IMR-90 (cell line): ENCODE data around the gene DGAT2. TPM values are rescaled to one million over a fixed set of nuclear protein-coding genes. Genes with fewer than 3 reads are reported as not detected.

ENCODE experiments used
- ATAC-seq: fragments of 200-7000 bp; cut with Tn5 transposase; 2 replicates; pipeline ENCODE4 v1.9.1; 2020; ENCODE audit warnings: low read depth, mild to moderate bottlenecking, moderate library complexity
- BruUV-seq: library from RNA; stranded (reverse); fragments of 400-500 nt; replicated peaks from 2 replicates; lab custom pipeline; 2021; lab: Mats Ljungman, UMichigan
- CTCF ChIA-PET: fragments of 300-600 bp; formaldehyde crosslinking; extraction: SDS; loops from one replicate; lab custom pipeline; 2021; ENCODE audit warnings: antibody characterized with exemption; lab: Yijun Ruan, JAX
- POLR2A ChIA-PET: fragments of 300-600 bp; sonication (Branson Sonifier 250); formaldehyde crosslinking; loops from one replicate; lab custom pipeline; 2022; ENCODE audit warnings: antibody characterized with exemption; ENCODE audit not compliant: unreplicated experiment; lab: Charles Lee
- DNase-seq: peaks from one replicate; pipeline ENCODE4 v3.0.0; 2013
- H2AFZ ChIP-seq: replicated peaks from 2 replicates; pipeline ENCODE3; 2013; ENCODE audit warnings: low read length, mild to moderate bottlenecking; ENCODE audit not compliant: poor library complexity
- H2AK5ac ChIP-seq: 2 replicates; pipeline ENCODE4 v1.6.1; 2013; ENCODE audit warnings: low read depth, low read length, inconsistent platforms
- H2AK9ac ChIP-seq: replicated peaks from 2 replicates; pipeline ENCODE3; 2013; ENCODE audit warnings: mild to moderate bottlenecking, low read depth, low read length, moderate library complexity; ENCODE audit not compliant: poor library complexity
- H2BK120ac ChIP-seq: 2 replicates; pipeline ENCODE4 v1.6.1; 2013; ENCODE audit warnings: low read depth, low read length, inconsistent platforms
- H2BK15ac ChIP-seq: 3 replicates; pipeline ENCODE4 v1.6.1; 2013; ENCODE audit warnings: low read depth, low read length, inconsistent platforms
- H2BK20ac ChIP-seq: 2 replicates; pipeline ENCODE4 v1.6.1; 2013; ENCODE audit warnings: low read depth, mild to moderate bottlenecking, inconsistent platforms, low read length, moderate library complexity
- H2BK5ac ChIP-seq: 2 replicates; pipeline ENCODE4 v1.6.1; 2013; ENCODE audit warnings: mild to moderate bottlenecking, low read depth, low read length, inconsistent platforms; ENCODE audit not compliant: poor library complexity, severe bottlenecking
- H3K14ac ChIP-seq: replicated peaks from 2 replicates; pipeline ENCODE4 v1.6.1; 2013; ENCODE audit warnings: low read depth, low read length, inconsistent platforms
- H3K18ac ChIP-seq: 2 replicates; pipeline ENCODE4 v1.6.1; 2013; ENCODE audit warnings: low read depth, low read length, control low read depth
- H3K23ac ChIP-seq: 2 replicates; pipeline ENCODE4 v1.6.1; 2013; ENCODE audit warnings: low read depth, low read length, inconsistent platforms
- H3K27ac ChIP-seq: 2 replicates; pipeline ENCODE4 v1.5.1; 2013; ENCODE audit warnings: mild to moderate bottlenecking, control low read depth, low read length; ENCODE audit not compliant: insufficient read depth
- H3K27me3 ChIP-seq: 2 replicates; pipeline ENCODE4 v1.6.1; 2013; ENCODE audit warnings: low read length; ENCODE audit not compliant: control insufficient read depth, insufficient read depth
- H3K36me3 ChIP-seq: 2 replicates; pipeline ENCODE4 v1.6.1; 2013; ENCODE audit warnings: low read length, mixed read lengths; ENCODE audit not compliant: control insufficient read depth, insufficient read depth
- H3K4ac ChIP-seq: 2 replicates; pipeline ENCODE4 v1.6.1; 2013; ENCODE audit warnings: low read depth, low read length, inconsistent platforms
- H3K4me1 ChIP-seq: 2 replicates; pipeline ENCODE4 v1.6.1; 2013; ENCODE audit warnings: low read length, mixed read lengths; ENCODE audit not compliant: control insufficient read depth, insufficient read depth
- H3K4me2 ChIP-seq: 2 replicates; pipeline ENCODE4 v1.6.1; 2013; ENCODE audit warnings: low read depth, mild to moderate bottlenecking, control low read depth, low read length, moderate library complexity
- H3K4me3 ChIP-seq: 2 replicates; pipeline ENCODE4 v1.5.1; 2013; ENCODE audit warnings: low read depth, mild to moderate bottlenecking, control low read depth, low read length, moderate library complexity; ENCODE audit not compliant: insufficient read depth
- H3K56ac ChIP-seq: 2 replicates; pipeline ENCODE4 v1.6.1; 2013; ENCODE audit warnings: low read length, inconsistent platforms; ENCODE audit not compliant: insufficient read depth; ENCODE audit errors: extremely low read depth
- H3K79me1 ChIP-seq, 2 experiments: 2 replicates each; pipeline ENCODE4 v1.6.1; 2013; ENCODE audit warnings: low read length in 2 of 2, inconsistent platforms in 1 of 2, low read depth in 1 of 2
- H3K9ac ChIP-seq: 2 replicates; pipeline ENCODE4 v1.6.1; 2013; ENCODE audit warnings: low read depth, low read length, control low read depth
- H3K9me1 ChIP-seq: 2 replicates; pipeline ENCODE4 v1.6.1; 2013; ENCODE audit warnings: low read length, inconsistent platforms; ENCODE audit not compliant: insufficient read depth
- H3K9me3 ChIP-seq: 2 replicates; pipeline ENCODE4 v1.6.1; 2013; ENCODE audit warnings: low read length; ENCODE audit not compliant: control insufficient read depth, insufficient read depth
- H4K20me1 ChIP-seq: 2 replicates; pipeline ENCODE4 v1.6.1; 2013; ENCODE audit warnings: low read length, inconsistent platforms; ENCODE audit not compliant: insufficient read depth
- H4K5ac ChIP-seq: 2 replicates; pipeline ENCODE4 v1.6.1; 2013; ENCODE audit warnings: mild to moderate bottlenecking, low read depth, low read length, control low read depth
- H4K8ac ChIP-seq, 2 experiments: 2 replicates each; pipeline ENCODE4 v1.6.1; 2013; ENCODE audit warnings: low read depth in 2 of 2, low read length in 2 of 2, control low read depth in 1 of 2, inconsistent platforms in 1 of 2
- H4K91ac ChIP-seq: 2 replicates; pipeline ENCODE4 v1.6.1; 2013; ENCODE audit warnings: low read depth, low read length, inconsistent platforms; ENCODE audit not compliant: insufficient read depth
- BHLHE40 ChIP-seq: fragments of 150-350 bp; IDR thresholded peaks from 2 replicates; pipeline ENCODE4 v1.6.1; 2016; ENCODE audit warnings: mild to moderate bottlenecking, low read depth, low read length
- CEBPB ChIP-seq: IDR thresholded peaks from 2 replicates; pipeline ENCODE4 v1.6.1; 2012; ENCODE audit warnings: low read depth, low read length, improper control_type of control experiment
- CHD1 ChIP-seq: IDR thresholded peaks from 2 replicates; pipeline ENCODE4 v1.6.1; 2012; ENCODE audit warnings: low read depth, low read length, improper control_type of control experiment
- FOS ChIP-seq: fragments of 150-350 bp; IDR thresholded peaks from 2 replicates; pipeline ENCODE4 v1.6.1; 2016; ENCODE audit warnings: low read depth, low read length
- MAFK ChIP-seq: IDR thresholded peaks from 2 replicates; pipeline ENCODE4 v1.6.1; 2012; ENCODE audit warnings: low read depth, low read length, improper control_type of control experiment
- MAZ ChIP-seq: IDR thresholded peaks from 2 replicates; pipeline ENCODE4 v1.6.1; 2012; ENCODE audit warnings: low read depth, mild to moderate bottlenecking, low read length, improper control_type of control experiment, moderate library complexity, borderline replicate concordance
- MXI1 ChIP-seq: IDR thresholded peaks from 2 replicates; pipeline ENCODE4 v1.6.1; 2012; ENCODE audit warnings: low read depth, mild to moderate bottlenecking, low read length, moderate library complexity, borderline replicate concordance
- RAD21 ChIP-seq: IDR thresholded peaks from 2 replicates; pipeline ENCODE4 v1.6.1; 2012; ENCODE audit warnings: low read length, improper control_type of control experiment
- RCOR1 ChIP-seq: IDR thresholded peaks from 2 replicates; pipeline ENCODE4 v1.6.1; 2012; ENCODE audit warnings: mild to moderate bottlenecking, low read length, improper control_type of control experiment; ENCODE audit not compliant: insufficient replicate concordance
- WGBS, 2 experiments: methylation state at CpG; one replicate each; pipeline versions ENCODE4 v1.1.5 to v1.1.7; 2013; ENCODE audit warnings: missing lambda C conversion rate in 2 of 2; ENCODE audit not compliant: insufficient read length in 1 of 2; ENCODE audit errors: extremely low coverage in 2 of 2; 5-methylcytosine and 5-hydroxymethylcytosine counted together
- dilution Hi-C: fragments of 300-500 bp; cut with HindIII; formaldehyde crosslinking; loops from one replicate; pipeline ENCODE4 v1.14.3; 2018; ENCODE audit warnings: low sequenced_read_pairs; ENCODE audit not compliant: unreplicated experiment
- in situ Hi-C: fragments of 300-500 bp; cut with MboI; formaldehyde crosslinking; loops from 3 replicates; pipeline ENCODE4 v1.14.3; 2019; ENCODE audit warnings: low sequenced_read_pairs, inconsistent platforms, mixed read lengths
- intact Hi-C: fragments of 100-400 bp; cut with micrococcal nuclease; formaldehyde crosslinking; loops from 2 replicates; pipeline ENCODE4 v1.10.0; 2022
- polyA plus RNA-seq, 3 experiments: library from polyadenylated mRNA; depleted of rRNA; stranded (reverse); fragments of >200 nt; gene quantifications; 2 replicates each; pipeline ENCODE4 v1.2.3, GENCODE V29; 2012; ENCODE audit warnings: low replicate concordance in 1 of 3
- total RNA-seq: library from RNA; depleted of rRNA; stranded (reverse); fragments of >200 nt; gene quantifications from 2 replicates; pipeline ENCODE4 v1.2.3, GENCODE V29; 2012
- TF ChIP-seq, protein P1 (sequence below): fragments of 150-350 bp; IDR thresholded peaks from 2 replicates; pipeline ENCODE4 v1.6.1; 2016; ENCODE audit warnings: low read depth, mild to moderate bottlenecking, low read length, moderate library complexity, borderline replicate concordance
- TF ChIP-seq, protein P2 (sequence below): fragments of 150-350 bp; IDR thresholded peaks from 2 replicates; pipeline ENCODE4 v1.6.1; 2017; ENCODE audit warnings: mild to moderate bottlenecking, antibody characterized with exemption, low read length, low read depth

Gene DGAT2
- total and polyA plus RNA-seq, 2 of the 4 experiments (the other 2 are of a cell fraction), result 2.3 to 2.4 TPM

DNA sequence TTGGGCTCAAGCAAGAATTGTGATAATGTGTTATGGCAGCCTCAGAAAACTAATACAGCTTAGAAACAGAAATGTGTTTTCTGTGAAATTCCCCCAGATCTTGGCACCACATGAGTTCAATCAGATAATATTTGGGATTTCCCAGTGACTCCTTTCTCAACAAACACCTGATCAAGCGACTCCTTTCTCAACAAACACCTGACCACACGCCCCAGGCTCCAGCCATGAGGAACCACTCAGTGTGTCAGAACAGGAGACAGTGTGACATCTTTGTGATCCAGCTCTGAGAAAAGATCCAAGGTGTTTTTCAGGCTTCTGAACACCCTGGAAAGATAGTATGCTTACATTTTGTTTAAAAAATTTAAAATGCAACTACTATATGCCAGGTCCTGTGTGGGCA lies 44.5 kb downstream of the DGAT2 start:
- no peak overlapping the region for H3K56ac ChIP-seq
- no peaks in the 10 kb centered on the region for H3K9me3 ChIP-seq
- POLR2A ChIA-PET, result no interaction called here
- WGBS, 2 experiments, result no CpG with 5 or more reads among the region's 2 CpGs
- H3K27me3 ChIP-seq, result peaks cover 7% of the 10 kb centered on the region; the same call in 1 of the 2 replicates
- H2AK9ac ChIP-seq, result no peak overlapping the region
- dilution Hi-C loops, result no loop called here
- peaks cover 8% of the 10 kb centered on the region for H3K4me1 ChIP-seq
- no peak overlapping the region for H2BK15ac ChIP-seq
- no peak overlapping the region for H3K18ac ChIP-seq
- BruUV-seq, result no TSS peak
- no peak overlapping the region for H3K27ac ChIP-seq
- H3K4ac ChIP-seq, result no peak overlapping the region
- no peak overlapping the region for H3K9ac ChIP-seq
- TF ChIP-seq RCOR1 (no peak), CEBPB (no peak), MAFK (no peak), CHD1 (no peak), BHLHE40 (no peak), FOS (no peak), MXI1 (no peak), RAD21 (no peak), MAZ (no peak)
- TF ChIP-seq, protein P1, sequence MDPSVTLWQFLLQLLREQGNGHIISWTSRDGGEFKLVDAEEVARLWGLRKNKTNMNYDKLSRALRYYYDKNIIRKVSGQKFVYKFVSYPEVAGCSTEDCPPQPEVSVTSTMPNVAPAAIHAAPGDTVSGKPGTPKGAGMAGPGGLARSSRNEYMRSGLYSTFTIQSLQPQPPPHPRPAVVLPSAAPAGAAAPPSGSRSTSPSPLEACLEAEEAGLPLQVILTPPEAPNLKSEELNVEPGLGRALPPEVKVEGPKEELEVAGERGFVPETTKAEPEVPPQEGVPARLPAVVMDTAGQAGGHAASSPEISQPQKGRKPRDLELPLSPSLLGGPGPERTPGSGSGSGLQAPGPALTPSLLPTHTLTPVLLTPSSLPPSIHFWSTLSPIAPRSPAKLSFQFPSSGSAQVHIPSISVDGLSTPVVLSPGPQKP, result no peak
- TF ChIP-seq, protein P2, sequence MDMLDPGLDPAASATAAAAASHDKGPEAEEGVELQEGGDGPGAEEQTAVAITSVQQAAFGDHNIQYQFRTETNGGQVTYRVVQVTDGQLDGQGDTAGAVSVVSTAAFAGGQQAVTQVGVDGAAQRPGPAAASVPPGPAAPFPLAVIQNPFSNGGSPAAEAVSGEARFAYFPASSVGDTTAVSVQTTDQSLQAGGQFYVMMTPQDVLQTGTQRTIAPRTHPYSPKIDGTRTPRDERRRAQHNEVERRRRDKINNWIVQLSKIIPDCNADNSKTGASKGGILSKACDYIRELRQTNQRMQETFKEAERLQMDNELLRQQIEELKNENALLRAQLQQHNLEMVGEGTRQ, result no peak
- CTCF ChIA-PET, result interaction anchor here (0.9 to 2.3 kb wide), 2 partner anchors 10 to 55 kb away, joined by 3 to 6 read pairs; no protein-coding TSS in a partner anchor
- intact Hi-C loops, result no loop called here
- peaks cover 8% of the 10 kb centered on the region; the same call in 1 of the 2 replicates for H4K20me1 ChIP-seq
- no peak overlapping the region for H4K91ac ChIP-seq
- H2BK20ac ChIP-seq, result no peak overlapping the region
- no peak overlapping the region for H3K4me2 ChIP-seq
- in situ Hi-C loops, result no loop called here
- H3K14ac ChIP-seq, result no peak overlapping the region
- no peak overlapping the region for H4K8ac ChIP-seq
- no peak overlapping the region for H2BK120ac ChIP-seq
- ATAC-seq, result no peak
- no peaks in the 10 kb centered on the region for H3K9me1 ChIP-seq
- no peaks in the 10 kb centered on the region for H3K36me3 ChIP-seq
- no peak overlapping the region for H2BK5ac ChIP-seq
- peaks cover 18 to 23% of the 10 kb centered on the region in 2 experiments; a peak in 3 of 4 replicates for H3K79me1 ChIP-seq
- H3K23ac ChIP-seq, result no peak overlapping the region
- H2AFZ ChIP-seq, result no peak overlapping the region
- H2AK5ac ChIP-seq, result no peak overlapping the region
- no peak overlapping the region for H4K5ac ChIP-seq
- H3K4me3 ChIP-seq, result no peak overlapping the region
- DNase-seq, result no peak
